ENCODE results near the gene MCL1.

Gene MCL1

DNA sequence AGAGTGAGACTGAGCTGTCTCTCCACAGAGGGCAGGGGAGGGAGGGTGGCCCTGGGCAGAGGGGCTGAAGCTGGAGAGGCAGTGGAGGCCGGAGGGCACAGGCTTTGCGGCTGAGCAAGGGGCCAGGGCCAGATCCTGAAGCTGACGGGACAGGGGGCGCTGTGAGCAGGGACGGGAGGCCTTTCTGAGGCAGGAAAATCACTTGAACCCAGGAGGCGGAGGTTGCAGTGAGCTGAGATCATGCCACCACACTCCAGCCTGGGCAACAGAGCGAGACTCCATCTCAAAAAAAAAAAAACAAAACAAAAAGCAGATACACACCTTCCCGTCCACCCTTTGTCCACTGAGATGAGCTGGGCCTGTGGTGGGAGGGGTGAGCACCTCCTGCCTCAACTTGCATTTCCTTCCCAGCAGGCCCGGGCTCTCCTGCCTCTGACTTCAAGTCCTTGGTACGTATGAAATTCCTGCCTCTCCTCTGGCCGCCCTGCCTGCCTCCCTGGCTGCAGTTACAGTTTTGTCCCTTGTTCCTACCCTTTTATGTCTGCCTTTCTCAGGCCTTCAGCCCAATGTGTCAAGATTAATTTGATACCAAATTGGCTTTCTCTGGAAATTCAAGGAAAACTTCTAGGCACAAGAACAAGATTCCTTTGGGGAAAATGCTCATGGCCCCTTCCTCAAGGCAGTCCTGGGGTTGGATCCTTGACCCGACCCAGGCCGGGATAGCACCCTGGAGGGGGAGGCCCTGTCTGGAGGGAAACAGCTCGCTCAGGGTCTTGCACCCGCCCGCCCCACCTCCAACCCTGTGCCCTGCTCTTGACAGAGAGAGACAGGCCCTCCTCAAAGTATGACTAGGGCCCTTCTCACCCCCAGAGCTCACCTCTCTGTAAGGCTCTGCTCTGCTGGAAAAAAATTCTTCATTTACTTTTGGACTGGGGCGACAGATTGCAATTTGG, 41.4 kb downstream of the MCL1 start:
- DNase-seq (ENCODE audit: low spot score): no peak

DNA sequence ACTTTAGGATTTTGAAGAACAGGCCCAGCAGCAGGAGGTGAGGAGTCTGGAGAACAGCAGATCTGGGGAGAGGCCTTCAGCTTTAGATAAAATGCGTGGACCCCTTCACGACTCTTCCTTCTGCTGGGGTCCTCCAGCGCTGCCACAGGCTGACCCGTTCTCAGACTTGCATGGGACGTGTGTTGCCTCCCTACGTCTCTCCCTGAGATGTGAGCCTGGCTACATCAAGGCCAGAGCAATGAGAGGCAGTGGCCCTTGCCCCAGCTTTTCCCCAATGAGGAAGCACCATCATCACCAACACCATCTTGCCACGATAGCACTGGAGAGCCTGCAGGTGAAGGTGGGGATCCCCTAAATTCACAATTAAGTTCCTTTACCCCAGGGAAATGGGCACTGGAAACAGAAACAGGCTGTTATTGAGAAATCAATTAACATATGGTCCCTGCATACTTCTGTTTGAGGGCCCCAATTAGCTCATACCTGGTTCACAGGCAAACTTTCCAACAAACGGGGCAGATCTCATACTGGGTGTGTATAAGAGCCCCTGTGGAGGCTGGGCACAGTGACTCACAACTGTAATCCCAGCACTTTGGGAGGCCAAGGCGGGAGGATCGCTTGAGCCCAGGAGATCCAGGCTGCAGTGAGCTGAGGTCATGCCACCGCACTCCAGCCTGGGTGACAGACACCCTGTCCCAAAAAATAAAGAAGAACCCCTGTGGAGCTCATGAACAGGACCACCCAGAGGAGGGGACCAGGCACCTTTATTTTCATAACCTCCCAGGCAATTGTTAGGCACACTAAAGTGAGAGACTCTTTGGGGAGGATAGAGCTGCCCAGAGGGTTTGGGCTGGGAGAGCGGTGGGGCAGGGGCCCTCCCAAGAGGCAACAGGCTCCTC, 42.3 kb downstream of the MCL1 start:
- no peak for DNase-seq (ENCODE audit: low spot score)

DNA sequence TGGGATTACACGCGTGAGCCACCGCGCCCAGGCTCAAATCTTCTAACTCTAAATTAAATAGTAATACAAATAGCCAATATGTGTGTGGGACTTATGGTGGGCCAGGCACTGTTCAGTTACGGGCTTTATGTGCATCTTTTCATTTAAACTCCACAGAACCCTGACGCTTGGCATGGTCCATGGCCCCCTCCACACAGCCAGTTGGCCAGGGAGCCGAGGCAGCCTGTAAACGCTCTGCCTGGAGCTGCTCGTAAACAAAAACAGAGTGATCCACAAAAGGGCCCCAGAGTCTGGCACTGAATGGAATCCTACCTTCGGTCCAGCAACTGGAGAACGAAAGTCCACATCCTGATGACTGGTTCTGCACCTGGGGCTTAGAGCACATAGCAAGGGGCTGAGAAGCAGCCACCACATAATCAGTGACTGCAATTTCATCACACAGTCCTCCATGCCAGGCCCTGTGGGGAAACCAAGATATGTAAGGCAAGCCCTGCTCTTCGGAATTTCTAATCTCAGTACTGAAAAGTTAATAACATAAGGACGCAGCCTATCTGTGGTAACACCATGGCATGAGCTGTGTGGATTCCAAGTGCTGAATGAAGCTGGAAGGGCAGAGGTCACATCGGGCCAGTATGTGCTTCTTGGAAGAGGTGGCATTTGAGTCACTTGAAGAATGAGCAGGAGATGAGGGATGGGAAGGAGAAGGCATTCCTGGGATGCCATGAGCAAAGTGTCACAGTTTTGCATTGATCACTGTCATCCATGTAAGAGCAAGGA, 43.7 kb downstream of the MCL1 start:
- no peak for DNase-seq (ENCODE audit: low spot score)

DNA sequence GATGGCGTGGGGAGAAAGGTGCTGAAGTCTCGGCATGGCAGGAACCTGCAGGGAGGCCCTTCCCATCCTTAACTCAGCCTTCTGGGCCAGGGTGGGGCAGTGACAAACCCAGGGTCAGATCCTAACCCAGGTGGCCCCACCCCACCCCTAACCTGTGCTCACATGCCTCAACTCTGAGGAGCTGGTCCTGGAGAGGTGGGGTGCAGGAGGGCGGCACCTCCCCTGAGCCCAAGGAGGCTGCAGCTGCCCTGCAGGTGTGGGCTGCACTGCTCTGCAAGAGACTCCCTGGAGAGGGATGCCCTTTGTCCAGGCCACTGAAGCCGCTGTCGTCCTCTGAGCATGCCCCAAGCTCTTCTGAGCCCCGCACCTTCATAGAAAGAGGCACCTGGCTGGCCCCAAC, 45.4 kb downstream of the MCL1 start:
- no peak for DNase-seq (ENCODE audit: low spot score)

DNA sequence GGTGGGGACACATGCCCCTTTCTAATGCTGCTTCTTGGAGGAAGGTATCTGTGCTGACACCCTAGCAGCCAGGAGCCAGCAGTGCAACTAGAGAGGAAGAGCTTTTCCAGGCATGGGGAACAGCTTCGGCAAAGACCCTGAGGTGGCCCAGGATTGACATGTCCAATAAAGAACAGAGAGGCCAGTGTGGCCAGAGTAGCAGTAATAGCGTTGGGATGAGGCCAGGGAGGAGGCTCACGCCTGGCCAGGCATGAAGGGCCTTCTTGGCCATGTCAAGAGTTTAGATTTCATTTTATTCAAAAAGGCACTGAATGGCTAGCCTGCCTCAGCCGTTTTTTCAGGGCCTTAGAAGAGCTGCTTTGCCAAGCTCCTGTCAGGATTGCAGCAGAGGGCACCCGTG, 46.5 kb downstream of the MCL1 start:
- DNase-seq (ENCODE audit: low spot score): no peak

DNA sequence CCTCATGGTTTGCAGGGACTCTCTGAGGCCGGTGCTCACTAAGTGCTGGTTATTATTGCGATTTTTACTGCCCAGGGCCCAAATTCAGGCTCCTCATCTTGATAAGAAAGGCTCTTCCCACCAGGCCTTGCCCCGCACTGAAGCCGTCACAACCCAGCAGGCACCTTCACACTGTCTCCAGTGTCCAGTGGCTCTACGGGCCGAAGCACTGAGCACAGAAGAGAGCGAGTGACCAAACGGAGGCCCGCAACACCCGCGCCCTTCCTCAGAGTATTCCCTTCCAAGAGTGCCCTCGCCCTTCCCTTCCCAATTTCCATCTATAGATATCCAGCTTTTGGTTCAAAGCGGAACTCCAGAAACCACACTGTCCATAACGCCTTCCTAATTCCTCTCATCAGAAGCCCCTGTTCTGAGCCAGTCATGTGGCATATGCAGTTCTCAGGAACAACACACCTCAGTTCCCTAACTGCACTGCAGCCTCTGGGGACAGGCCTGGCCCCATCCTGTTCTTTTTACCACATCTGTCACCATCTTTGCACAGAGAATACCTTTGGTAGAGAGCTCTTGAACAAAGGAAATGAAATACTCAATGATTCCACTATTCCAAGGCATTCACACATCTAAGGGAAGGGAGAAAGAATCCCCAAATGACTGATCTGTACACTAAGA, 48.8 kb downstream of the MCL1 start:
- no peak for DNase-seq (ENCODE audit: low spot score)

DNA sequence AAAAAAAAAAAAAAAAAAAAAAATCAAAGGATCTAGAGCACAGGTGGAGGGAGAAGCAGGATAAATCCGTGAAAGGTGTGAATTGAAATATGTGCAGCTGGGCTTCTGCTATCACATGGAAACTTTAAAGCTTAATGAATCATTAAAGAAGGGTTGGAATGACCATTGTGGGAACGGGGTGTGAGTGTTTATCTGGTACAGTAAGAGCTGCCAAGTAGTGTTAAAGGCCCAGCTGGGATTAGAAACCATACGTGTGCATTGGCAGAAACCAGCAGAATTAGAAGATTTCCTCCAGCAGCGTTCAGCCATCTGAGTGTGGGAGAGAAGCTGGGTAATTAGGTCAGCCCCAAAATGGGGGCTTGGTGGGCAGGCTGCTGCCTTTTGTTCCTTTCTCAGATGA, 50.4 kb downstream of the MCL1 start:
- no peak for DNase-seq (ENCODE audit: low spot score)

DNA sequence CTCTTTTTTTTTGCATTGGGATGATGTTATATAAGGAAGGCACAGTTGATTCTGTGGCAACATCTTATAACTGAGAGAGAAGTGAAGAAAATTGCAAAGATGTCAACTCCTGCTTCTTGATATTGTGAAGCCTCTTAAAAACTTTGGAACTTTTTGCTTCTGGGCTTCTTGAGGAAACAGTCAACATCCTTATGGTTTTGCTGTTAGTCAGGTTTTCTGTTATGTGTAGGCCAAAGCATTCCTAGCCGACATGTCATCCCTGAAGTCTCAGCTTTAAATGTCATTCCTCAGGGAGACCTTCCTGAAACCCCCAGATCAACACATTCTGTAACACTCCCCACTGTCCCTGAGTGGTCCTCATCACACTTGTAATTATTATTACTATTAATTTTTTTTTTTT, 51.2 kb downstream of the MCL1 start:
- no peak for DNase-seq (ENCODE audit: low spot score)

DNA sequence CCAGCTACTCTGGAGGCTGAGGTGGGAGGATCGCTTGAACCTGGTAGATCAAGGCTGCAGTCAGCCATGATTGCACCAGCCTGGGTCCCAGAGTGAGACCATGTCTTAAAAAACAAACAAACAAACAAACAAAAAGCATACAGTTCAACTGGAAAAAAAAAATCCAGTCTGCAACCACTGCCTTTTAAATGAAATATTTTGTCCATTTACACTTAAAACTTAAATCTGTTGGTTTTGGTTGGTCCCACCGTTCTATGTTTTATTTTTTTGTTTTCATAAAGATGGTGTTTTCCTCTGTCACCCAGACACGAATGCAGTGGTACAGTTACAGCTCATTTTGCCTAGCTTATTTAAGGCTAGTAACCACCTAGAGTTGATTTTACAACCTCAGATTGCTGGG, 54.1 kb downstream of the MCL1 start:
- DNase-seq (ENCODE audit: low spot score): no peak

Data from HuH-7.5 (cell line).